ENCODE data around the gene PLCB4. TPM values are rescaled to one million over a fixed set of nuclear protein-coding genes. Genes with fewer than 3 reads are reported as not detected.

The PLCB4 gene
- total RNA-seq, 1 donor from 2014 or later = 6.6 TPM

DNA sequence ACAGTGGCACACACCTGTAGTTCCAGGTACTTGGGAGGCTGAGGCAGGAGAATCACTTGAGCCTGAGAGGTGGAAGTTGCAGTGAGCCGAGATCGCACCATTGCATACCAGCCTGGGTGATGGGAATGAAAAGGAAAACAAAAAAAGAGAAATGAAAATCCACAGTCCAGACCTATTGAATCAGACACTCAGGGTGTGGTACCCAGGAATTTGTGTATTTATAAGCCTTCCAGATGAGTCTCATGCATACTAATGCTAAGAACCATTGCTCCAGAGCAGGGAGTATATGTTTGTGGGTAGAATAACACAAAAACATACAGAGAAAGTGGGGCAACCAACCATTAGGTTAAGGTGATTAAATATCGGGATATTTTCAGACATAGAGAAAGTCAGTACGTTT lies 36.1 kb upstream of the PLCB4 start:
- no peaks in the 10 kb centered on the region for H3K36me3 ChIP-seq

DNA sequence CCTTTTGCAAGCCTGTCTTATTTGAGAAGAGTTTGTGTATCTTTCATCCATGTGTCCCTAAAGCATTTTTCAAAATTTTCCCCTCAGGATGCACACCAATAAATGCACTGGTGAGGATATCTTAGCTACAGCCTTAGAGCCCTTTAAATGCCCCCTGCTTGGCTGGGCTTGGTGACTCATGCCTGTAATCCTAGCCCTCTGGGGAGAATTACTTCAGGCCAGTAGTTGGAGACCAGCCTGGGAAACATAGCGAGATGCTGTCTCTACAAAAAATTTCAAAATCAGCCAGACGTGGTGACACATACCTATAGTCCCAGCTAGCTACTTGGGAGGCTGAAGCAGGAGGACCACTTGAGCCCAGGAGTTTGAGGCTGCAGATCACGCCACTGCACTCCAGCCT lies 33.8 kb upstream of the PLCB4 start:
- no peak overlapping the region for H3K4me3 ChIP-seq
- intact Hi-C loops (cut with DNase I) = no loop called here
- H3K27me3 ChIP-seq (ENCODE audit: low read depth) = no peaks in the 10 kb centered on the region
- H3K4me1 ChIP-seq = no peaks in the 10 kb centered on the region
- DNase-seq (no peak), ATAC-seq (no peak)
- H3K9me3 ChIP-seq = peaks cover 3% of the 10 kb centered on the region
- TF ChIP-seq, protein P1, sequence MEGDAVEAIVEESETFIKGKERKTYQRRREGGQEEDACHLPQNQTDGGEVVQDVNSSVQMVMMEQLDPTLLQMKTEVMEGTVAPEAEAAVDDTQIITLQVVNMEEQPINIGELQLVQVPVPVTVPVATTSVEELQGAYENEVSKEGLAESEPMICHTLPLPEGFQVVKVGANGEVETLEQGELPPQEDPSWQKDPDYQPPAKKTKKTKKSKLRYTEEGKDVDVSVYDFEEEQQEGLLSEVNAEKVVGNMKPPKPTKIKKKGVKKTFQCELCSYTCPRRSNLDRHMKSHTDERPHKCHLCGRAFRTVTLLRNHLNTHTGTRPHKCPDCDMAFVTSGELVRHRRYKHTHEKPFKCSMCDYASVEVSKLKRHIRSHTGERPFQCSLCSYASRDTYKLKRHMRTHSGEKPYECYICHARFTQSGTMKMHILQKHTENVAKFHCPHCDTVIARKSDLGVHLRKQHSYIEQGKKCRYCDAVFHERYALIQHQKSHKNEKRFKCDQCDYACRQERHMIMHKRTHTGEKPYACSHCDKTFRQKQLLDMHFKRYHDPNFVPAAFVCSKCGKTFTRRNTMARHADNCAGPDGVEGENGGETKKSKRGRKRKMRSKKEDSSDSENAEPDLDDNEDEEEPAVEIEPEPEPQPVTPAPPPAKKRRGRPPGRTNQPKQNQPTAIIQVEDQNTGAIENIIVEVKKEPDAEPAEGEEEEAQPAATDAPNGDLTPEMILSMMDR (IDR thresholded peaks at IDR 0.05) = no peak
- H3K36me3 ChIP-seq = no peaks in the 10 kb centered on the region
- H3K27ac ChIP-seq = no peak overlapping the region

More for the DNA sequence above, 36.1 kb upstream of the PLCB4 start:
- H3K4me3 ChIP-seq = no peak overlapping the region
- H3K27me3 ChIP-seq (ENCODE audit: low read depth) = no peaks in the 10 kb centered on the region
- TF ChIP-seq, protein P1 (IDR thresholded peaks at IDR 0.05) = no peak
- no peak for ATAC-seq
- no peak for DNase-seq
- H3K4me1 ChIP-seq = no peaks in the 10 kb centered on the region
- H3K9me3 ChIP-seq = peaks cover 3% of the 10 kb centered on the region
- no peak overlapping the region for H3K27ac ChIP-seq
- intact Hi-C loops (cut with DNase I) = no loop called here

DNA sequence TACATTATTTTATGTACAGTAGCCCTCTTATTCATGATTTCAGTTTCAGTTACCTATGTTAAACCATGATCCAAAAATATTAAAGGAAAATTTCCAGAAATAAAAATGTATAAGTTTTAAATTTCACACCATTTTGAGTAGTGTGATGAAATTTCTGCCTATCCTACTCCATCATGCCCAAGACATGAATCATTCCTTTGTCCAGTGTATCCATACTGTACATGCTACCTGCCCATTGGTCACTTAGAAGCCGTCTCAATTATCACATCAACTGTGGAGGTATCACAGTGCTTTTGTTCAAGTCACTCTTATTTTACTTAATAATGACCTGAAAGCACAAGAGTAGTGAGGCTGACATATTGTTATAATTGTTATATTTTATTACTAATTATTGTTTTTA lies 32.3 kb upstream of the PLCB4 start:
- intact Hi-C loops (cut with DNase I) = no loop called here
- ATAC-seq = no peak
- TF ChIP-seq, protein P1 (IDR thresholded peaks at IDR 0.05) = no peak
- H3K27ac ChIP-seq = no peak overlapping the region
- H3K4me3 ChIP-seq = no peak overlapping the region
- H3K9me3 ChIP-seq = peaks cover 3% of the 10 kb centered on the region
- no peaks in the 10 kb centered on the region for H3K36me3 ChIP-seq
- H3K27me3 ChIP-seq (ENCODE audit: low read depth) = no peaks in the 10 kb centered on the region
- no peak for DNase-seq
- no peaks in the 10 kb centered on the region for H3K4me1 ChIP-seq

DNA sequence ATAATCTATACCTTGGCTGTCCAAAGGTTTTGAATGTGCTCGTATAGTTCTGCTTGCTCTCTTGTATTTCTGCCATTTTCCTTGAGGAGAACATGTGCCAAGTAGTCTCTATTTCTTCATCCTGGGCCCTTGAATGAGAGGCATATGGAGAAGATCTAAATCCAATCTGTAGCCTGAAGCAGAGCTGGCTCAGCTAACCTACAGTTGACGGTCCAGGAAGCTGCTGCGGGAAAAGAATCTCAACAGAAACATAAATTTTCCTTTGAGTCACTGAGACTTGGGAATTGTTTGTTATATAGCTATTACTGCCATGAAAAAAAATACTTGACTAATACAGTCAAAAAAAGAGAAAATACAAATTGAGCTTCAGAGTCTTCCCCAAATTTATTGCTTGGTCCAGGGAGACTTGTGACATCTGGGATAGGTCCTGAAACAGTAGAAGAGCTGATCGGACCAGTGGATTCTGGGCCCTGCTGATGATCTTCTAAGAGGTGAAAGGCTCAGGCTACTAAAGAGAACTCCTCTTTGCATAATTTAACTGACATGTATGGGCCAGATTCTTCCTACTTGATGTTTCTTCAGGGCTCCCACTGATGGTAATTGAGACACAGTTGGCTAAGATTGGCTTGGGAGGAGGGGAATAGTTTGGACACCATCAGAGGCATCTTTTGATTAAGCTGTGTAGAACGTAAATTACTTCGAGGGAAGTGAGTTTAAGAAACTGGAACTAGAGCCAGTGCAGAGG lies 29.9 kb upstream of the PLCB4 start:
- ATAC-seq = no peak
- intact Hi-C loops (cut with DNase I) = no loop called here
- Histone ChIP-seq H3K36me3 (no peaks in the 10 kb centered on the region), H3K27me3 (ENCODE audit: low read depth) (no peaks in the 10 kb centered on the region), H3K4me3 (no peak overlapping the region), H3K9me3 (no peaks in the 10 kb centered on the region), H3K4me1 (no peaks in the 10 kb centered on the region), H3K27ac (no peak overlapping the region)
- TF ChIP-seq, protein P1 (IDR thresholded peaks at IDR 0.05) = no peak
- DNase-seq = no peak

DNA sequence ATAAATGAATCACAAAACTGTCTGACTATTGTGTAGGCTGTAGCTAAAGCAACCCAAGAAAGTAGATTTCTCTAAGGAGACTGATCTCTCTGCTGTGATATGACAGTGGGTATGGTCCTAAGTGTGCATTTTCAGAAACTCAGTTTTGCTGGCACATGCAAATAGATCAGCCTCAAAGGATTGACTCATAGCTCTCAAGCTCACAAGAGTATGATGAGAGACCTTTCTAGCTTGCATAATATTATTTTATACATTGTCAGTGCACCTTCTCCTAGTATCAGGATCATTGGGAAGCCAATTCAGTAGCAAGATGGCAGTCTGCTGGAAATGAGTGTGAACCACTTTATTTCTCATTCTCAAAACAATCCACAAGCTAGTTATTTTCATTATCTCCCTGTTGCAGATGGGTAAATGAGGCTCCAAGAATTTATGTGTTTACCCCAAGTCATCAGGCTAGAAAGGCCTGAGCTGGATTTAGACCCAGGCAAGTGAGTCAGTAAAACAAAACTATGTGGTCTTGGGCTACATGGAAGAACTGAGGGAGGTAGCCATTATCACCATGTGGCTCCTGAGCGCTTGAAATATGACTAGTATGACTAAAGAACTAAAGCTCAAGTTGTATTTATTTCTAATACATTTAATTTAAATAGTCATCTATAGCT lies 27.9 kb upstream of the PLCB4 start:
- ATAC-seq (no peak), DNase-seq (no peak)
- Histone ChIP-seq H3K27me3 (ENCODE audit: low read depth) (no peaks in the 10 kb centered on the region), H3K27ac (no peak overlapping the region), H3K4me1 (no peaks in the 10 kb centered on the region), H3K36me3 (no peaks in the 10 kb centered on the region), H3K4me3 (no peak overlapping the region), H3K9me3 (no peaks in the 10 kb centered on the region)
- TF ChIP-seq, protein P1 (IDR thresholded peaks at IDR 0.05) = no peak
- intact Hi-C loops (cut with DNase I) = no loop called here

All from lower lobe of right lung (tissue), 2 donors.